Measurements from ENCODE around the gene IL22RA2. TPM values are rescaled to one million over a fixed set of nuclear protein-coding genes. Genes with fewer than 3 reads are reported as not detected.

IL22RA2 gene
- total and polyA plus RNA-seq, 12 donors: 0.12 TPM; not detected in 11

- Histone ChIP-seq H3K9me3 (peaks cover 0 to 24% (median 13%) of the 10 kb centered on the region in 11 donors), H3K4me1 (peaks cover 0 to 49% (median 22%) of the 10 kb centered on the region in 9 donors), H3K27me3 (no peaks in the 10 kb centered on the region), H3K36me3 (peaks cover 0 to 26% (median 14%) of the 10 kb centered on the region in 9 donors), H3K27ac (peak overlapping the region in 1 of 10 donors; percentile 4), H3K4me3 (no peak overlapping the region)
- 76 to 79% methylated on average over 5 of the region's 5 CpGs for WGBS, 2 donors
- DNase-seq (no peak), ATAC-seq (peak in 2 of 8 donors; percentile 10 to 37)
- intact Hi-C loops (cut with DNase I): no loop called here
- TF ChIP-seq, protein P1, sequence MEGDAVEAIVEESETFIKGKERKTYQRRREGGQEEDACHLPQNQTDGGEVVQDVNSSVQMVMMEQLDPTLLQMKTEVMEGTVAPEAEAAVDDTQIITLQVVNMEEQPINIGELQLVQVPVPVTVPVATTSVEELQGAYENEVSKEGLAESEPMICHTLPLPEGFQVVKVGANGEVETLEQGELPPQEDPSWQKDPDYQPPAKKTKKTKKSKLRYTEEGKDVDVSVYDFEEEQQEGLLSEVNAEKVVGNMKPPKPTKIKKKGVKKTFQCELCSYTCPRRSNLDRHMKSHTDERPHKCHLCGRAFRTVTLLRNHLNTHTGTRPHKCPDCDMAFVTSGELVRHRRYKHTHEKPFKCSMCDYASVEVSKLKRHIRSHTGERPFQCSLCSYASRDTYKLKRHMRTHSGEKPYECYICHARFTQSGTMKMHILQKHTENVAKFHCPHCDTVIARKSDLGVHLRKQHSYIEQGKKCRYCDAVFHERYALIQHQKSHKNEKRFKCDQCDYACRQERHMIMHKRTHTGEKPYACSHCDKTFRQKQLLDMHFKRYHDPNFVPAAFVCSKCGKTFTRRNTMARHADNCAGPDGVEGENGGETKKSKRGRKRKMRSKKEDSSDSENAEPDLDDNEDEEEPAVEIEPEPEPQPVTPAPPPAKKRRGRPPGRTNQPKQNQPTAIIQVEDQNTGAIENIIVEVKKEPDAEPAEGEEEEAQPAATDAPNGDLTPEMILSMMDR (IDR thresholded peaks at IDR 0.05): no peak
Observed at GRCh38 chr6:137193256-137194070, 20.0 kb upstream of the IL22RA2 start.

GRCh38 chr6:137192821-137193220 is 19.4 kb upstream of the IL22RA2 start:
- no peak overlapping the region for H3K4me3 ChIP-seq
- intact Hi-C loops (cut with DNase I): no loop called here
- no peak for DNase-seq
- no peak for ATAC-seq
- H3K36me3 ChIP-seq: peaks cover 0 to 20% (median 7%) of the 10 kb centered on the region in 9 donors
- peak overlapping the region in 1 of 10 donors; percentile 4 for H3K27ac ChIP-seq
- TF ChIP-seq, protein P1 (IDR thresholded peaks at IDR 0.05): no peak
- WGBS, 2 donors: 90 to 92% methylated on average over 4 of the region's 4 CpGs
- H3K9me3 ChIP-seq: peaks cover 0 to 30% (median 17%) of the 10 kb centered on the region in 11 donors
- H3K27me3 ChIP-seq: no peaks in the 10 kb centered on the region
- H3K4me1 ChIP-seq: peaks cover 0 to 47% (median 22%) of the 10 kb centered on the region in 9 donors

- peak overlapping the region in 5 of 10 donors; percentile 23 to 69 (median 35) for H3K27ac ChIP-seq
- peak in 1 of 2 donors; percentile 37 for DNase-seq
- no peaks in the 10 kb centered on the region for H3K27me3 ChIP-seq
- TF ChIP-seq, protein P1 (IDR thresholded peaks at IDR 0.05): no peak
- H3K4me3 ChIP-seq: no peak overlapping the region
- peak in 6 of 8 donors; percentile 28 to 61 (median 44) for ATAC-seq
- peaks cover 0 to 8% (median 0%) of the 10 kb centered on the region in 9 donors for H3K36me3 ChIP-seq
- H3K4me1 ChIP-seq: peaks cover 0 to 47% (median 22%) of the 10 kb centered on the region in 9 donors
- H3K9me3 ChIP-seq: peaks cover 0 to 42% (median 20%) of the 10 kb centered on the region in 11 donors
- intact Hi-C loops (cut with DNase I): no loop called here
- WGBS, 2 donors: 40 to 43% methylated on average over 1 of the region's 1 CpG
Observed at GRCh38 chr6:137191670-137192069, 18.2 kb upstream of the IL22RA2 start.

DNA sequence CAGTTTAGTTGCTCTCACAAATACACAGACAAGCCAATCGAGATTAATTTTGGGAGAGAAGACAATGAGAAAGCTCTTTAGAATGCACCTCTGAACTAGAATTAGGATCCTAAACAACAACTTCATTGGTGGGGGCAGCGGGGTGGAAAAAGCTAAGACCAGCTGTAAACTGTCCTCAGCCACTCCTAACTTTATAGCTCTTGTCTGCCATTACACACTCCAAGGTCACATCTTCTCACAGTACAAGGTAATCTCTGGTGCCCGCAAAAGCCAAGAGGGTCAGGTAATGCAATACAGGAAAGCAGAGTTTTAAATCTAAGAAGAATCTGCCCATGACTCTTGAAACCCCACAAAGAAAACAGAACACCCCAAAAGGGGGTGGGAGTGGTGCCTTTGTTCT is 17.8 kb upstream of the IL22RA2 start:
- no peak for DNase-seq
- TF ChIP-seq, protein P1 (IDR thresholded peaks at IDR 0.05): no peak
- H3K4me1 ChIP-seq: peaks cover 0 to 43% (median 22%) of the 10 kb centered on the region in 9 donors
- peak overlapping the region in 5 of 10 donors; percentile 14 to 69 (median 35) for H3K27ac ChIP-seq
- H3K4me3 ChIP-seq: no peak overlapping the region
- peaks cover 0 to 46% (median 20%) of the 10 kb centered on the region in 11 donors for H3K9me3 ChIP-seq
- whole genome bisulfite sequencing, 2 donors: 64 to 74% methylated on average over 3 of the region's 3 CpGs
- intact Hi-C loops (cut with DNase I): no loop called here
- H3K36me3 ChIP-seq: peaks cover 0 to 4% (median 0%) of the 10 kb centered on the region in 9 donors
- no peaks in the 10 kb centered on the region for H3K27me3 ChIP-seq
- peak in 3 of 8 donors; percentile 24 to 58 (median 43) for ATAC-seq

Data from heart right ventricle (tissue), 16 donors.